ENCODE measurements around the gene CDH15.

- no peak for TF ChIP-seq CTCF (IDR thresholded peaks at IDR 0.05; ENCODE audit: borderline replicate concordance, extremely low read depth, low read length, poor library complexity, severe bottlenecking)
- TF ChIP-seq EZH2 (IDR thresholded peaks at IDR 0.05; ENCODE audit: borderline replicate concordance, low read depth, low read length, severe bottlenecking), result no peak
Measured at GRCh38 chr16:89174877-89175276, 3.3 kb downstream of the CDH15 start.
